NCI-H1105 (cell line): ENCODE results near the gene SIM2.
A peak's percentile ranks its signal among the peaks of the same experiment; 100 is the strongest.
"Not testable (repeated sequence)": the region's sequence is repeated elsewhere in the genome, so short reads cannot be mapped to it uniquely, and the experiment has no call there.

ENCODE experiments used
- DNase-seq: peaks from one replicate; lab custom pipeline; 2025; lab: John Stamatoyannopoulos, UW

The SIM2 gene, protein sequence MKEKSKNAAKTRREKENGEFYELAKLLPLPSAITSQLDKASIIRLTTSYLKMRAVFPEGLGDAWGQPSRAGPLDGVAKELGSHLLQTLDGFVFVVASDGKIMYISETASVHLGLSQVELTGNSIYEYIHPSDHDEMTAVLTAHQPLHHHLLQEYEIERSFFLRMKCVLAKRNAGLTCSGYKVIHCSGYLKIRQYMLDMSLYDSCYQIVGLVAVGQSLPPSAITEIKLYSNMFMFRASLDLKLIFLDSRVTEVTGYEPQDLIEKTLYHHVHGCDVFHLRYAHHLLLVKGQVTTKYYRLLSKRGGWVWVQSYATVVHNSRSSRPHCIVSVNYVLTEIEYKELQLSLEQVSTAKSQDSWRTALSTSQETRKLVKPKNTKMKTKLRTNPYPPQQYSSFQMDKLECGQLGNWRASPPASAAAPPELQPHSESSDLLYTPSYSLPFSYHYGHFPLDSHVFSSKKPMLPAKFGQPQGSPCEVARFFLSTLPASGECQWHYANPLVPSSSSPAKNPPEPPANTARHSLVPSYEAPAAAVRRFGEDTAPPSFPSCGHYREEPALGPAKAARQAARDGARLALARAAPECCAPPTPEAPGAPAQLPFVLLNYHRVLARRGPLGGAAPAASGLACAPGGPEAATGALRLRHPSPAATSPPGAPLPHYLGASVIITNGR

DNA sequence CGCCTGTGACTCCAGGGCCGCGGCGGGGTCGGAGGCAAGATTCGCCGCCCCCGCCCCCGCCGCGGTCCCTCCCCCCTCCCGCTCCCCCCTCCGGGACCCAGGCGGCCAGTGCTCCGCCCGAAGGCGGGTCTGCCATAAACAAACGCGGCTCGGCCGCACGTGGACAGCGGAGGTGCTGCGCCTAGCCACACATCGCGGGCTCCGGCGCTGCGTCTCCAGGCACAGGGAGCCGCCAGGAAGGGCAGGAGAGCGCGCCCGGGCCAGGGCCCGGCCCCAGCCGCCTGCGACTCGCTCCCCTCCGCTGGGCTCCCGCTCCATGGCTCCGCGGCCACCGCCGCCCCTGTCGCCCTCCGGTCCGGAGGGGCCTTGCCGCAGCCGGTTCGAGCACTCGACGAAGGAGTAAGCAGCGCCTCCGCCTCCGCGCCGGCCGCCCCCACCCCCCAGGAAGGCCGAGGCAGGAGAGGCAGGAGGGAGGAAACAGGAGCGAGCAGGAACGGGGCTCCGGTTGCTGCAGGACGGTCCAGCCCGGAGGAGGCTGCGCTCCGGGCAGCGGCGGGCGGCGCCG, at the start of gene SIM2:
SIM2 (plus strand) TSS at position 135 of the 565 bp plus-strand sequence. CDS start 632 bp downstream, outside the sequence.
- peak; percentile 77 for DNase-seq

DNA sequence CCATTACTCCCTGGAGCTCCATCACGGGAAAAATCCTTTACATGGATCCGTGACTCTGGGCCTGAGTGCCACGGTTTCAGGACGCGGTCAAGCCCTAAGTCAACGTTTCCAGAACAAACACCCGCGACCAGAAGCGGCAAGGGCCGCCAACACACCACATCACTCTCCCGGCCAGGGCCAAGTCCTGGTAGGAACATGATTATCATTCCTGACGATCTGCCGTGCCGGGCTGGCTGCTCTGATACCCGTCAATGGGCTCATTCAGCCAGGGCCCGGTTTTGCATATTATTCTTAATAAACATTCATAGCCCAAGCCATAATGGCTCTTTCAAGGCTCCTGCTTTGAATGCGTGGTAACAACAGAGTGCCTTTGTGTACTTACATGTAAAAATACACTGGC, 44.6 kb upstream of the SIM2 start:
- DNase-seq = no peak

DNA sequence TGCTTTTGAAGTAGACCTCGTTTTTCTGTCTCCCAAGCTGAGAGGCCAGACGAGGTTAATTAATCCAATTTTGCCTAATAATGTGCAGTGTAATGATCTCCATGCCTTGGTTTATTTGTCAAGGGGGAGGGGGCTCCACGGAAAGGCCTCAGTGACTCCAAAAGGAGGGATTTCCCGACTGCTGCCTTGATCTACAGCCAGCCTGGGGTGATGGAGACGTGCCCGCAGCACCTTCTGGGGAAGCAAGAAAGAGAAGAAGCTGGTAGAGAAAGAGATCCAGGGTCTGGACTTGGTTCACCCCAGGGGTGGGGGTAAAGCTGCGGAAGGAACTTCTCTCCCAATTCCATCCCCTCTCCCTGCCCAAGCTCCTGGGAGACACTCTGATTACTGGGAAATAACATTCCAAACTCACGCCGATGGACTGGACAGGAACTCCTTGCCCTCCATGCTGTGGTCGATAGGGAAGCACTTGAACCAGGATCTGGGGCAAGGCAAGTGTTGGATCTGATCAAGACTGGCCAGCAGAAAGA, 44.1 kb upstream of the SIM2 start:
- no peak for DNase-seq

DNA sequence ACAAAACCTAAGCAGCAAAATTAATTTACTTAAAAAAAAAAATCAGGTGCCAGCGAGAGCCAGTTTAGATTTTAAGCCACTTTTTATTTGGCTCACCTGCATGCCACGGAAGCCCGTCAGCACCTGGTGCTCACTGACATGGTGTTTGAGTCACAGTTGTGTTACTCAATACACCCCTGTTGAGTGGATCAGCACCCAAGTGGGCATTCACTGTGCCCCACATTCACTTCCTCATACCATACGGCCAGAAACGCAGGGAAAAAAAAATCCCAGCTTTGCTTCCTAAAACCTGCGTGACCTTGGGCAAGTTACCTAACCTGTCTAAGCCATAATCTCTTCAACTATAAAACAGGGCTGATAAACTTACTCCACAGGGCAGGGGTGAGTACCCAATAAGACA, 42.8 kb upstream of the SIM2 start:
- no peak for DNase-seq

DNA sequence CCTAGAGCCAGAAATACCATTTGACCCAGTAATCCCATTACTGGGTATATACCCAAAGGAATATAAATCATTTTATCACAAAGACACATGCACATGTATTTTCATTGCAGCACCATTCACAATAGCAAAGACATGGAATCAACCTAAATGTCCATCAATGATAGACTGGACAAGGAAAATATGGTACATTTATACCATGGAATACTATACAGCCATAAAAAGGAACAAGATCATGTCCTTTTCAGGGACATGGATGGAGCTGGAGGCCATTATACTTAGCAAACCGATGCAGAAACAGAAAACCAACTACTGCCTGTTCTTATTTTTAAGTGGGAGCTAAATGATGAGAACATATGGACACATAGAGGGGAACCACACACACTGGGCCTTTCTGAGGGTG, 41.6 kb upstream of the SIM2 start:
- not testable (repeated sequence) for DNase-seq

DNA sequence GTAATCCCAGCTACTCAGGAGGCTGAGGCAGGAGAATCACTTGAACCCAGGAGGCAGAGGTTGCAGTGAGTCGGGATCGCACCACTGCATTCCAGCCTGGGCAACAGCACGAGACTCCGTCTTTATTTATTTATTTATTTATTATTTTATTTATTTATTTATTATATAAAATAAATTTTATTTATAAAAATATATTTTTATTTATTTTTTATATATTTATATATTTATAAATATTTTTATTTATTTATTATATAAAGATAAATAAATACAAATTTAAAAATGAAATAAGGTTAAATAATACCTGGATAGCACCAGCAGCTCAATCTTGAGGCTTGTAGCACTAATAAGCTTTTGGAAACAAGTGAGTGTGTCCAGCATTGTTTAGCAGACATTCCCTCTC, 40.9 kb upstream of the SIM2 start:
- no peak for DNase-seq

DNA sequence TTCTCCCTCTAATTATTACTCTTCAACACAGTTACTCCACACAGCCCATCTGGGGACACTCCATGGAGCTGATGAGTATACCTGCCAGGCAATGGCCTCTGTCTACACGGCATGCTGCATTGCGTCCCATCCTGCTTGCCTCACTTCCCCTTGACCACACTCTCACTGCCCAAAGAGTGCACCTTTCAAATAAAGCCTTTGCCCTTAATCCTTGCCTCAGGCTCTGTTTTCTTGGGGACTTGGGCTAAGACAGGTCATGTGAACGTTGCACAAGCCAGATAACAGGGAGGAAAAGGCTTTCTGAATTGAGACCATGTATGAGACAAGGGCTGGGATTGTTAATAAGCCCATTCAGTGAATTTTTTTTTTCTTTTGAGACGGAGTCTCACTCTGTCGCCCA, 40.0 kb upstream of the SIM2 start:
- no peak for DNase-seq

DNA sequence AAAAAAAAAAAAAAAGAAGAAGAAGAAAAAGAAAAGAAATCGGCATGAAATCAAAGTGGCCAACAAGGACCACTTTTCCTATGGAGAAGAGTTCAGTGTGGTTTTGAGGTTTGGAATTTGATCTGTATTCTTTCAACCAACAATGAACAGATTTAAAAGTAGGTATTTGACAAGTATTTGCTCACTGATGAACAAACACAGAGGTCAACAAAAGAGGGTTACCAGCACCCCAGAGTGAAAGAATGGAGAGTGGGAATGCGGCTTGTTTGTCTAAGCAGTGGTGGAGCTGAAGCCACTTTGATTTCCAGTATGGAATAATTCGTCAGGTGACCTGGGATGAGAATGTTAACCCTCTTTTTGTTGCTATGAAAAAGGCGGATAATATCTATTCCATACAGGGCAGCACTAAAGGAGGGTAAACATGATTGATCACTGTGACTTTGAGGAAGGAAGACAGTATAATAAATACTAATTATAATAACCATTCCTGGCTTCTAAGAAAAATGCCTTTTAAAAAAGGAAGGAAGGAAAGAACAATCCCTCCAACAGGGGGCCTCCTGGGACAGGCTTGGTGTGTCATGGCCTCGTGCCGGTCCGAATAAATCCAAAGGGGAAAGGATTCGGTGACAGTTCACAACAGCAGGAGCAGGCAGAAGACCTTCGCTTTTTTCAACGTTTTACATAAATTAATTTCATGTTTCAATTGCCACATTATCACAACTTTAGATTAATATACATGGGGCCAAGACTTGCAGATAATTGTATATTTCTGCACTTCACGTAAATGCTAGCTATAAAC, 37.2 kb upstream of the SIM2 start:
- DNase-seq = no peak

DNA sequence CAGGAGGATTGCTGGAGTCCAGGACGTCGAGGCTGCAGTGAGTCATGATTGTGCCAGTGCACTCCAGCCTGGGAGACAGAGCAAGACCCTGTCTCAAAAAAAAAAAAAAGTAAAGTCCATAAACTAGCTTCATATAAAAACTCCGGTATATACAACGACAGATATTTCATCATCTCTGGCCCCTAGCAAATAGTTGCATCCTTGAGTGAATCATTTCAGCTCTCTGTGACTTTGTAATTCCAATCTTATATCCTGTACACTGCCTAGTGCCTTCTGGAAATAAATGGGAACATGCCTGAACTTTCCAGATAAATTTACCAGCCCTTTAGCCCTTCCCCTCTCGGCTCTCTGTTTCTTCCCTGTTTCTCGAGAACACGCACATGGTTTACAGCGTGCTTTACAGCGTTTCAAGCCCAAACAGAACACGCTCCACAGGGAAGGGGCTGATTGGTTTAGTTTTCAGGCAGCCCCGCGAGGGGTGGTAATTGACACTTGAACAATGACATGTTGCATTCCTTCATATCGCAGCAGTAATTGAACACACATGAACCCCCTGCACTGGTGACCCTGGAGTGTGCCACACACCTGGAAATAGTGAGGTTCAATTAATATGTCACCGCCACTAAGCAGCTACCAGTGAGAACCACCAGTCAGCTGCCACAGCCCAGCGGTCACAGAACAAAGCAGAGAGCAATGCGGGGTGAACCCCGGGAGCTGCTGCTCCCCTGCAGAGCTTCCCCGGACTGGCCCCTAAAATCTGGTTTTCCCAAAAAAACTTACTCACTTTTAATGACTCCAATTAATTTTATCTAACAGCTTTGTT, 35.7 kb upstream of the SIM2 start:
- DNase-seq = no peak

DNA sequence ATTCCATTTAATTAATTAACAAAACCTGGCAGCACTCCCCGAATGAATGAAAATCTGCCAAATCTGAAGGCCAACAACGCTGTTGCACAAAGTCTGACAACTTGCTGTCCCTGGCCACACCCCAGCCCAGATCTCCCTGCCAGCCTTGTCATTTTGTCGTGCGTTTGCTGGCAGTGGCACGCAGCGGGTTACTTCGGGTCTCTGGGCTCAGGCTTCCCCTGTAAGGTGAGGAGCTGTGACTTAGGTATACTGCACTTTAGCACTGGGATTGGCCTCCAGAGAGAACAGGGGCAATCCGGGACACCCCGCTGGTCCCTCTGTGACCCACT, 34.3 kb upstream of the SIM2 start:
- DNase-seq = no peak

DNA sequence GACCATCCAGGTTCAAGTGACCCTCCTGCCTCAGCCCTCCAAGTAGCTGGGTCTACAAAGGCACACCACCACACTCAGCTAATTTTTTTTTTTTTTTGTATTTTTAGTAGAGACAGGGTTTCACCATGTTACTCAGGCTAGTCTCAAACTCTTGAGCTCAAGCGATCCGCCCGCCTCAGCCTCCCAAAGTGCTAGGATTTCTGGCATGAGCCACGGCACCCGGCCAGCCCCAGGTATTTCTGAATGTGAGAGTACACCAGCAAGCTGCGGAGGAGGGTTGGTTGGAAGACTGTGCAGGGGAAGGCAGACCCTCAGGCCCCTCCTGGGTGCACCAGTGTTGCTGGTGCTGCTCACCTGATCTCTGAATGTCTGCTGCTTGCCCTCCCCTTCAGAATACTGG, 33.1 kb upstream of the SIM2 start:
- no peak for DNase-seq

DNA sequence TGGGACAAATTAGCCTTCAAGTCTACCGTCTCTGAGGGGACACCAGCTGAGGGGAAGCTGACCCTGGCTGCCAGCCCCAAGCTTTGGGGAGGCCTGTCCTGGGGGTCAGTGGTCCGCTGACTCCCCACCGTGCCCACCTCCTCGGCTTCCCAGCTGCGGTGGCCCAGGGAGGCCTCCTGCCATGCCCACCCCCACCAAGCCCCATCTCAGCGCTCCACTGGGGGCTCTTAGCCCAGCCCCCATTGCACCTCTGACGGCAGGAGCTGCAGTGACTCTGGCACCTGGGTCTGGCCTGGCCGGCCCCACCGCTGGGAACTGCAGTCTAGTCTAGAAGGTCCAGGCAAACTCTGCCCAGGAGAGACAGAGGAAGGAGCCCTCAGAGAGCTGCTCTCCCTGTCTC, 30.2 kb upstream of the SIM2 start:
- no peak for DNase-seq

DNA sequence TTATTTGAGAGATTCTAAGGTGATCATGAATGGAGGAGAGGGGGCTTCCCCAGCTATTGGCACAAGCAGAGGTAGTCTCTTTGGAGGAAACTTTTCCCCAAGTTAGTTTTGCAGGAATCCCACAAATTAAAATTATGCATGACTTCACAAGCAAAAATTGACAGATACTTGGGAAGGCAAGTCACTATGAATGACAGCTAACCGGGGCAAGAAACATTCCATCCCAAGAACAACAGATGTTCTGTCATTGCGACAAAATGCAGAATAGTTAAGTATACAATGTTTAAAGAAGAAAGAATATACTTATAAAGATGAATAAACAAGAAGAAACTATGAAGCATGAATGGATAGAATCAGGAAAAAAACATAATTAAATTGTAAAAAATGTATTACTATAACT, 27.1 kb upstream of the SIM2 start:
- DNase-seq = no peak

DNA sequence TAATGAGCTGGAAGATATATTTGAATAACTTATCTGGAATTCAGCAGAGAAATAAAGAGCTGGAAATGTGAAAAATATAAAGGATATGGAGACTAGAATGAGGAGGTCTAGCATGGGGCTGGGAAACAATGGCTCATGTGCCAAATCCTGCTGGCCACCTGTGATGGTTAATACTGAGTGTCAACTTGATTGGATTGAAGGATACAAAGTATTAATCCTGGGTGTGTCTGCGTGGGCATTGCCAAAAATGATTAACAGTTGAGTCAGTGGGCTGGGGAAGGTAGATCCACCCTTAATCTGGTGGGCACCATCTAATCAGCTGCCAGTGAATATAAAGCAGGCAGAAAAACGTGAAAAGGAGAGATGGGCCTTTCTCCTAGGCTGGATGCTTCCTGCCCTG, 26.6 kb upstream of the SIM2 start:
- not testable (repeated sequence) for DNase-seq

DNA sequence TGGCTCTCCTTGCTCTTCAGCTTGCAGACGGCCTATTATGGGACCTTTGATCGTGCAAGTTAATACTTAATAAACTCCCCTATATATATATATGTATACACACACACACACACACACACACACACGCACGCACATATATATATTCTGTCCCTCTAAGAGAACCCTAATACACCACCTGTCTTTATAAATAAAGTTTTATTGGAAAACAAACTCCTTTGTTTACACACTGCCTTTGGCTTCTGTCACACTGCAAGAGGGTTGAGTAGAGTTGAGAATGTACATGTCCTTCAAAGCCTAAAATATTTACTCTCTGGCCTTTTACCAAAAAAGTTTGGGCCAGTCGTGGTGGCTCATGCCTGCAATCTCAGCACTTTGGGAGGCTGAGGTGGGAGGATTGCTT, 26.2 kb upstream of the SIM2 start:
- no peak for DNase-seq

DNA sequence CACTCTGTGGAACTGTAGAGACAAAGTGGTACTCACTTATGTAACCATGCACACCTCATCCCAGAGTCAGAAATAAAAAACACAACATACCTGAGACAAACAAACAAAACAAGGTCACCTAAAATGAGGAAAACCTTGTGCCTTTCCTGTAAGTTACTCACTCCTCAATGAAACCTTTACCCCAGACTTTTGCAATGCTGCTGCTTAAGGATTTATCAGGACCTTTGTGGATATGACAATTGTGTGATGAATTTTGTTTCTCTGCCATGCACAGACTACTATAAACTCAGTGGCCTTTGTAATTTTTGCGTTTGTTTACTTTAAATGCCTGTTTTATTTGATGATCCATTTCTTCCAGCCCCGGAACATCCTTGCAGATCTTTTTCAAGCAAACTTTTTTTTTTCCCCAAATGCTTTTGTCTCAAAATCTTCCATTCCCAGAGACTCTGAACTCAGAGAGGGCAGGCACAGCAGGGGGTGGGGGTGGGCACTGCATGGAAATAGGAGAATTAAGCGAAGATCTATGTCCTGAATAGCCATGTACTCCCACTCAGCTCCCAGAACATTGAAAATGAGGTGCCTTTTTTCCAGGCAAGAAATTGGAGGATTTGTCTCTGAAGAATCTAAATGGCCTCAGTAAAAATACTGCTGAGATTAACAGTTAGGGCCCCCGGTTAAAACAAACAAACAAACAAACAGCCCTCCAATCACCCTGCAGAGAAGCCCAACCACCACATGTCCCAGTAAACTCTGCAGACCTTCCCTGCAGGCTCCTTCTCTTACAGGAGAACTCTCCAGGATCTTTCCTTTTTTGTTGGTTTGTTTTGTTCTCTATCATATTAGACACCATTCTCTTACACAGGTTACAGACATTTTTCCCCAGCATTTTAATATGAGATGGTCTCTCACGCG, 22.6 kb upstream of the SIM2 start:
- DNase-seq = no peak

DNA sequence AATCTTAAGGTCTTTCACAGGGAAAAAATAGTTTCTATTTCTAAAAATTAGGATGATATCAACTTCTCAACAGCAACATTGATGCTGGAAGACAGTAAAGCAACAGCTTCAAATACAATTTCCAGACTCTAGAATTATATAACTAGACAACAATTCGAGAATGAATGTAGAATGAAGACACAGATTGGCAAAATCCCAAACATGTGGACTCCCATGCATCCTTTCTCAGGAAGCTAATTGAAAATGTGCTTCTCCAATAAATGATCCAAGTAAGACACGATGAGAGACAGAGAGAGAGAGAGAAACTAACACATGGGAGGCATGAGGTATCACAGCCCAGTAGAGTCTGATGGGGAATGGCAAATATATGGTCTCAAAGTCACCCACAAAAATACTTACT, 21.5 kb upstream of the SIM2 start:
- DNase-seq = no peak

DNA sequence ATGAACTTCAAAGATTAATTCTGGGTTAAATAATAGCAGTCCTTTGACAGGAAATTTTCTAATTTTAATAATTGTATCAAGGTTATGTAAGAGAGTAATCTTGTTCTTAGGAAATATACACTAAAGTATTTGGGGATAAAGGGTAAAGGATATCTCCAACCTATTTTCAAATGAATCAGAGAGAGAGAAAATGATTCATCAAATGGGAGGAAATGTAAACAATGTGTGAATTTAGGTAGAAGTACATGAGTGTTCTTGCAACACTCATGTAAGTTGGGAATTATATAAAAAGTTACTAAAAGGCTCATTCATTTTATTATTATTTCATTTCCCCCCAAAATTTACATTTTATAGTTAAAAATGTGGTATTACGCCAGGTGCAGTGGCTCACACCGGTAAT, 20.4 kb upstream of the SIM2 start:
- no peak for DNase-seq

DNA sequence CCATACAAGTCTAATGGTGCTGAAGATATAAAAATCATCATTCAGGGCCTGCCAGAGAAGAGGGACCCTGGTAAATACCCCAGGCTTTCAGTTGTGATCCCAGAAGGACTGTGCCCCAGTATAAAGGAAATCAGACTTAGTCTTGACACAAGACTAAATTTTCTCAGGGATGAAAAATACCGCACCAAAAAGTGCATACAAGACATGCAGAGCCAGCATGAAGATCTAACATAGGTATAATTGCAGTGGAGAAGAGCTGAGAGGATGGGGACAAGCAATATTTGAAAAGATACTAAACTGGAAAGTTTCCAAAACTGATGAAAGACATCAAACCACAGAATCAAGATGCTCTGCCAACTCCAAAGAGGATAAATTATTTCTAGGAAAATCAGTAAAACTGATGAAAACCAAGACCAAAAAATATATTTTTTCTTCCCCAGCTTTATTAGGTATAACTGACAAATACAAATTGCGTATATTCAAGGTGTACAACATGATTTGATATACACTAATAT, 17.7 kb upstream of the SIM2 start:
- DNase-seq = no peak
